Testis (tissue), 2 donors: ENCODE results near the gene ABCC9.

Source experiments
- CTCF ChIP-seq, 3 experiments: fragments of 450-650 bp in 2 of 3; fragments of 200-600 bp in 1 of 3; sonication (generic) in 1 of 3; IDR thresholded peaks; one replicate each; pipeline ENCODE4 v1.5.1; 2016 to 2019; ENCODE audit warnings: antibody characterized with exemption in 3 of 3, mild to moderate bottlenecking in 2 of 3, moderate library complexity in 1 of 3
- POLR2A ChIP-seq: fragments of 450-650 bp; IDR thresholded peaks from one replicate; pipeline ENCODE4 v1.6.1; 2017; ENCODE audit warnings: antibody characterized with exemption, mild to moderate bottlenecking, moderate library complexity

GRCh38 chr12:21763531-21763930 is 177.7 kb downstream of the ABCC9 start:
- no peak for TF ChIP-seq CTCF (IDR thresholded peaks at IDR 0.05)
- TF ChIP-seq POLR2A, result no peak
